CD4-positive, alpha-beta T cell treated with Interleukin-2 at 100 ng/mL for 4 hours (primary cell): ENCODE results near the gene KIF26B.
"Not testable (repeated sequence)": the region's sequence is repeated elsewhere in the genome, so short reads cannot be mapped to it uniquely, and the experiment has no call there.

ENCODE experiments used
- DNase-seq: peaks from one replicate; pipeline ENCODE4 v3.0.0-alpha.2; 2020; ENCODE audit warnings: low spot score

Gene KIF26B

DNA sequence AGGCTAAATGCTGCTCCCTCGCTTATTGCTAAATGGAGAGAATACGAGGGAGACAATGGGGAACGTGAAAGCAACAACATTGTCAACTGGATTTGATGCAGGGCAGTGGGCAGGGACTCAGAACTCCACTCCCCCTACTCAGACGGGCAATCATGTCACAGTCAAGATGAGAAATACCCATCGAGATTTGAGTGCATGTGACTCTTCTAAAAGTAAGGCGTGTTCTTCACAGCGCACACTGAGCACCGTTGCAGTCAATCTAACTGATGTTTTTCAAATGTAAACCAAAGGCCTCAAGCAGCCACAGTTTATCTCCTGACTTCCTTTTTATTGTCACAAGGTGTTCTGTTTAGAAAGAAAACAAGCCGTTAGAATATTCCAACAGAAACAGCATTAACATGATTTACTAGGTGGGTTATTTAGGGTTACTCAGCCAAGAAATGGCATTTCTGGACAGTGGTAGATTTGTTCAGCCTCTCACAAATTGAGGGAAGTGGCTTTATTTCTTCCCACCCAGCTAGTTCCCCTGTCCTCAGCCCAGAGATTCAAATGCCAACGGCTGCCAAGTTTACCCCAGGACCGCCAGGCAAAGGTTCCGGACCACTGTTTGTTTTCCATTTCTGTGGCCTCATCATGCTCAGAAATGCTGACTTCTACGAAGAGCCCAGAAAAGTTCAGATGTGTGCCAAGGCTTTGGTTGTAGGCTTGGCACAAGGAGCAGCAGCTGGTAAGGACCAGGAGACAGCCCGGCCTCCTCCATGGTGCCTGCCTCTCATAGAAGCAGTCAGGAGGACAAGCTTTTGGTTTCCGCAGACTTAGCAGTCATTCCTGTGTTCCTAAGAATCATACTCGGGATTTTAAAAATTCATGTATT, 171.4 kb downstream of the KIF26B start:
- DNase-seq: no peak

DNA sequence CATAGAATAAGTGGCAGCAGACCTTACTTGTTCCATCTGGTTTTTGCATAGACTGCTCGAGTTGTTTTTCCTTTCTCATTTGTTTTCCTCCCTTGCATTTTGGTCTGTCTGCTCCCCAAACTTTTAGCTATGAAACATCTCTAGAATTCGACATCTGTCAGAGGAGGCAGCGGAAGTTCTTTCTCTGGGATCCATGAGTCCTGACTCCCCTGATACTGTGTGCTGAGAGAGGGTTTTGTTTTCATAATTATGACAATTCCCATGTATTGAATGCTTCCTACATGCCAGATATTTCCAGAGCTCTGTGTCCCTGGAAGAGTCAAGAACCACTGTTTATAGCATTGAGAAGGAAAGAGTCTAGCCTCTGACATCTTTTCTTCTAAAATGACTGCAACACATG, 172.6 kb downstream of the KIF26B start:
- no peak for DNase-seq

DNA sequence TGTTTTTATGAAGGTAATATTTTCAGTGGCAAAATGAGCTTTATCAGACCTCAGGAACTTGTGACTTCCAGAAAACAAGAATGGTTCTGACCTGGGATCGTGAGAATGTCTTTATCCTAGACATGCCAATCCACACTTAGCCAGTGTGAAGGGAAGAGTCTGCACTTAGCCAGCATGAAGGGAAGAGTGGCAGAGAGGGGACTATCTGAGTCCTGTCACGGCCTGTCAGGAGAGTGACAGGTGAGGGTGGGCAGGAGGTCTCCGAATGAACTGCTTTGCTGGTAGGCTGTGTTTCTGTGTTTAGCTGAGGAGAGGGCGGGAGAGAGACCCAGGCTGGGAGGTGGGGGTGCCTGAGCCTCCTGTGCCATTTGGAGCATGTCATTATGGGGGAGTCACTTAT, 173.1 kb downstream of the KIF26B start:
- DNase-seq: no peak

DNA sequence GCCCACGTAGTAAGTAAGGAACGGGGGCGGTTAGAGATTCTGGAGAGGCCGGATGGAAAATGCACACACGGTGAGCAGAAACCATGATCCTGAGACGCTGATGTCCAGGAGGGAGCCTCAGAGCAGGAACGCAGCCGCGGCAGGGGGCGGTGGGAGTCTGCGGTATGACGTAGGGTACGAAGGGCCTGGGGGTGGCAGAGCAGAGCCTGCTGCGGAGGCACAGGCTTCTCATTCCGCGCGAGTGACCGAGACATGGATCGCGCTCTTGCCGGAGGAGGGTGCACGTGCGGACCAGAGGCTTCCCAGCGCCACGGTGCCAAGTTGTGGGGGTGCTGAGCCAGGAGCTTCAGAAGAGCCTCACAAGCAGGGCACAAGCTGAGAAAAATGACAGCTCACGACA, 176.2 kb downstream of the KIF26B start:
- no peak for DNase-seq

DNA sequence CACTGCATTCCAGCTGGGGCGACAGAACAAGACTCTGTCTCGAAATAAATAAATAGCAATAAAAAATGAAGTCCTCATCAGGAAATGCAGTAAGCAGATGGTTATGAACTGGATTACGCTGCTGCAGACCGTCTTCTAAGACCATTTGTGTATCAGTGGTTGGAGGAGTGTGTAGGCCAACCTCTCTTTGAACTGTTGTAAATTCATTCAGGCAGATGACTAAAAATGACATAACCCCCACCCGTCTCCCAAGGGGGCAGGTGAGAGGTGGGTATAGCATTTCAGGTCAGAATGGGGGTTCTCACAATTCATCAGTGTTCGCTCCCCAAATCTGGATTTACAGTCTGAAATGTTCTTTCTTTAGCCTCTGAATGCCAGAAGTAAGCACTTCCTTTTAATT, 177.3 kb downstream of the KIF26B start:
- DNase-seq: no peak

DNA sequence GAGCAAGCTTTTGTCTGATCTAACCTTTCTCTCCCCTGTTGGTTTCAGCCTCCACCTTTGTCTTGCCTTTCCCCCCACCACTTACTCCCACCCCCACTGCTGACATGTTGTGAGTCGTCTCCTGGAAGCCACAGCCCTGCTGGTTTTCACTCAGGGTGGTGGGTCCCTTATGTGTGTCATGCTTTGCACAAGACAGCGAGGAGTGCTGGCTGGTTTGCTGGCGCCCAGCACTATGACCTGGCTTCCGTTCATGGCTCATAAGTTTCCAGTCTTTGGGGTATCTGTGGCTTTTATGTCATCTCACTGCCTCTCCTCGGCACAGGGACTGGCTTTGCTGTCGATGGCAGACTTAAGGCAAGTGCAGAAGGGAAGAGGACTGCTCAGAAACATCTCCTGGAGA, 177.7 kb downstream of the KIF26B start:
- no peak for DNase-seq

DNA sequence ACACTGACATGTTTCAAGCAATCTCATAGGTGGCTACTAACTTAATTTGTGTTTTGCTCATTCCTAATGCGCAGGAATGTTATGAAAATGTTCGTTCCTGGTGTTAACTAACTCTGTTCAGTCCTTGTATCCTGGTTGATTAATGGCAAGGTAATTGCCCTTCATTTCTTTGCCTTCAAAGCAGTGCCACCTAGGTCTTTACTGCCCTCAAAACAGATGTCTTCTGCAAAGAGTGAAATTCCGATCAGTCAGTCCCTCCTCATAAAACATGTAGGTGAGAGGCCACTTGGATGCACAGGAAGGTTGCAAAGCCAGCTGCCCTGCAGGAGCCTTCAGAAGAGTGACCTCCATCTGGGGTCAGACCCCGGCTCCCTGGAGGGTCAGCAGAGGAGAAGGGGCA, 179.4 kb downstream of the KIF26B start:
- no peak for DNase-seq

DNA sequence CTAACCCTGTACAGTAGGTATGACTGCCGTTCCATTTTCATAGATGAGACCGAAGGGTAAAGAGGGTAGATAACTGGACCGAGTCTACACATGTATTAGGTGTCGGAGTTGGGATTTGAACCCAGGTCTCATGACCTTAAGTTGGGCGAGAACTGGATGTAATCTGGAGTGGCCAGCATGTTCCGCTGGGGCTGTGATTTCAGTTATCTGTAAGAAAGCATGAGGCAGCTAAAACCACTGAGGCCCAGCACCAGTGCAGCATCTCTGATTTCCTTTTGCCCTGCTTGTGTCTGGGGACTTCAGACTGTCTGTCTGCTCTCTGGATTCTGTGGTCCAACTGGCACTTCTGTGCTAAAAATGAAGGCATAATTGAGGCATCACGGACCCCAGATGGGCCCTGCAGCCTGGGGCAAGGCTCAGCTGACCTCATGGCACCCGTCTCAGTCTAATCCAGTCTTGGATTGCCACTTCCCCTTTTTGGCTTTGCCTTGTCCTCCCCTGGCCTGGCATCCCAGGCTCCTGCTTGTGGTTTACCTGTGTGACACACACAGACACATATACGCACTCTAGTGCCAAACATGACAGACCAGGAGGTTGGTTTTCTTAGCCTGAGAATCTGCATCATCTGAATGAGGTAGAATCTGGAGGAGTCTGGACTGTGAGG, 180.2 kb downstream of the KIF26B start:
- DNase-seq: no peak

DNA sequence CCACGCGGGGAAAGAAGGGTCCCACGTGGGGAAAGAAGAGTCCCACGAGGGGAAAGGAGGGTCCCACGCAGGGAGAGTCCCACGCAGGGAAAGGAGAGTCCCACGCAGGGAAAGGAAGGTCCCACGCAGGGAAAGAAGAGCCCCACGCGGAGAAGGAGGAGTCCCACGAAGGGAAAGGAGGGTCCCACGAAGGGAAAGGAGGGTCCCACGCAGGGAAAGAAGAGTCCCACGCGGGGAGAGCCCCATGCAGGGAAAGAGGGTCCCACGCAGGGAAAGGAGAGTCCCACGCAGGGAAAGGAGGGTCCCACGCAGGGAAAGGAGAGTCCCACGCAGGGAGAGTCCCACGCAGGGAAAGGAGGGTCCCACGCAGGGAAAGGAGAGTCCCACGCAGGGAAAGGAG, 180.9 kb downstream of the KIF26B start:
- DNase-seq: not testable (repeated sequence)

DNA sequence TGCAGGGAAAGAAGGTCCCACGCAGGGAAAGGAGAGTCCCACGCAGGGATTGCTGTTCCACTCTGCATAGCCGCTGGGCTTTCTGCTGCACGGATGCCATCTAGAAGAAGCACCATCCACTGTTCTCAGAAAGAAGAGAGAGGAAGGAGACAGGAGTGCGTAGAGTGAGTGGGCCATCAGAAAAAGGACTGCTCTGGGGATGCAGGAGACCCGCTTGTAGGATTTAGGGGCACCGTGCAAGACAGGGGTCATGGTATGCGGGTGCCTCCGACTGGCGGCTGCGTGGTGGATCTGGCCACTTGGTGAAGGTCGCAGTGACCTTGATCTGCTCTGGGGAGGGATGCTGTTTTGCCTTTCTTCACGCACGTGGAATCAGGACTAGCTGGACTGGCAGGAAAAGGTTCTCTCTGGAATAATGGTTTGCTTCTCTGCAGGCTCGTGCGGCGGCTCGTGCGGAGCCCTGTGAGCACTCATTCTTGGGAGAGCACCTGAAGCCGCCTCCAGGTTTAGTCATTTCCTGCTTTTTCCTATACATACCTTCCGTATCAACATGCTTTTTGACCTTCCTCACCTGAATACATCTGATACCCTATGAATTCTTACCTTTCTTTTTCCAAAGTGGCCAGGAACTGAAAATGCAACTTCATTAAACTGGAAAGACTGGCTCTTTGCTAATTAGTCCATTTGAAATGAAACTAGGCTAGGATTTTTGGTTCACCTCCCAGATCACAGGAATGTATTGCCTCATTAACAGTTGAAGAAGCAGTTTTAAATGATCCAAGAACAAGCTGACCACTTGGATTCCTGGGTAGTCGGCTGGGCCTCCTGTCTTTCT, 181.6 kb downstream of the KIF26B start:
- DNase-seq: no peak

DNA sequence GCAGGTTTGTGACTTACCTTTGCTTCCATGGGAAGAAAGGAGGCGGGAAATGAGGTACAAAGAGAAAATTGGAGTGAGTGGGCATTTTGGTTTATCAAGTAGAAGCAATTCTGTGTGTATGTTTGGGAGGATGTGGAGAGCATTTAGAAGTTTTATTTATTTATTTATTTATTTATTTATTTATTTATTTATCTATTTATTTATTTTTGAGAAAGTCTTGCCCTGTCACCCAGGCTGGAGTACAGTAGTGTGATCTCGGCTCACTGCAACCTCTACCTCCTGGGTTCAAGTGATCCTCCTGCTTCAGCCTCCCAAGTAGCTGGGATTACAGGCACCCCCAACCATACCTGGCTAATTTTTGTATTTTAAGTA, 182.2 kb downstream of the KIF26B start:
- DNase-seq: not testable (repeated sequence)

DNA sequence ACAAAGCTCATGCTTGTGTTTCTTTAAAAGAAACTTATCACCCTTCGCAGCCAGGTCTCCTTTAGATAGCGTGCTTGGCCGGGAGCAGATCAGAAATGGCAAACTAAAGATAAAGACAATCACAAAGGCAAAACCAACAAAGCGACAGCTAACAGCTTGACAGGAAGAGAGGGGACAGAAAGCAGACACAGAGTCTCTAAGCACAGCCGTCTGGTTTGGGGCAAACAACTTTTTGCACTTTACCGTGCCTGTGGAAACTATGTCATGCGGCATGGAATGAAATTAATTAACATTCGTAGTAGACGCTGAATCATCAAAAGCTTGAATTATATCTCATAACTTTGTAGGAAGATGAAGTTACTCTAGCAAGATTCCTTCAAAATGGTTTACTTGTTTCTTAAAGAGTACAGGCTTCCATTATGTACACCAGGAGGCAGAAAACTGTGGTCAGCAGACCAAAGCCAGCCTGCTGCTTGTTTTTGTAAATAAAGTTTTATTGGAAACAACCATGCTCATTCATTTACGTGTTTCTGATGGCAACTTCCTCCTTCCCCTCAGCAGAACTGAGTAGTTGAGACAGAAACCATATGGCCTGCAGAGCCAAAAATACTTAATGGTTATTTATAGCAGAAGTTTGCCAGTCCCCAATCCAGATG, 183.2 kb downstream of the KIF26B start:
- no peak for DNase-seq

DNA sequence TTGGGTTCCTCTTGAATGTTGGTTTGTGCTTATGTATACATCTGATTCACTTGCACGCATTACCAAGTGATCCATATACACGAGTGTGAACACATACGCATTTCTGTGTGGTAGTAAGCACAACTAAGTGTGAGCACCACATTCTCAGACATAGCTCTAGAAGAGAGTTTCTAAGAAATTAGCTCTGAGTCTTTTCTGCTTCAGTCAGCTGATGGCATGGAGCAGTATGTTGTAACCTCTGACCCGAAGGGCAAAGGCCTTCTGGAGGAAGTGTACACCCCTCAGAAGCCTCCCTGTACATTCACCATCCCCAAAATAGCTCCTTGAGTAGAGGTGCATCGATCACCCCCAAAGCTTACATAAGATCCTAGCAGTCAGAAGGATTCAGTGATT, 183.7 kb downstream of the KIF26B start:
- DNase-seq: no peak

DNA sequence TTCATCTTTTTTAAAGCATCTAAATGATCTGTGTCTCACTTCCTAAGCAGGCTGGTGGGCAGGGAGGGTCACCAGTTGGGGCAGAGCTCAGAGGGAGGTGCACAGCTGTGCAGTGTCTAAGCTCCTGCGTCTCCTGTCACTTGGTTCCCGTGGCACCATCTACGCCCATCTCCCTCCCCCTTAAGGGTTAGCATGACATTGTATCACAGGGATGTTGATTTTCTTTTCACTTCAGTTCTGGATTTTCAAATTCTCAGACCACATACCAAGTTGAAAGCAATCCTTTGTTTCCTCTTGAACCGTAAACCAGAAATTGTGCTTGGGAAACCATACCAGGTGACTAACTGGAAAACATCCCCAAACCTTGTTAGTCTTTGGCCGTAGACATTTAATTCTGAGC, 187.0 kb downstream of the KIF26B start:
- no peak for DNase-seq

DNA sequence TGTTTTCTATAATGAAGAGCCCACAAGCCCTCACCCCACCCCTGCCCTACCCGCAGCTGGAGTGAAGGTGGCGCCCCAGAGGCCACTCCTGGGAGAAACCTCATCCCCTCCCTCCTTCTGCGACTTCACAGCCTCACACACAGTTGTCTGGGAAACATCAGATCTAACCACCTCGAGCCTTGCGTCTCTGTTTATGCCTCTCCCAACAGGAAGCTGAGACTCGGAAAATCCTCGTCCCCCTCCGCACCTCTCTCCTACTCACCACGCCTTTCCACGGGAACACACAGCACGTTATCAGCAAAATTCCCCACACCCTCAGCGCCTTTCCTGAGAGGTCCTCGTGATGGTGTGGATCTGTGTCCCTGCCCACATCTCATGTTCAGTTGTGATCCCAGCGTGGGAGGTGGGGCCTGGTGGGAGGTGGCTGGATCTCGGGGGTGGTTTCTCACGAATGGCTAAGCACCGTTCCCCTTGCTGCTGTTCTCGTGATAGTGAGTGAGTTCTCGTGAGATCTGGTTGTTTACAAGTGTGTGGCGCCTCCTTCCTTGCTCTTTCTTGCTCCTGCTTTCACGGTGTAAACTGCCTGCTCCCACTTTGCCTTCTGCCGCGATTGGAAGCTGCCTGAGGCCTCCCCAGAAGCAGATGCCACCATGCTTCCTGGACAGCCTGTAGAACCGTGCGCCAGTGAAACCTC, 190.6 kb downstream of the KIF26B start:
- DNase-seq: no peak

DNA sequence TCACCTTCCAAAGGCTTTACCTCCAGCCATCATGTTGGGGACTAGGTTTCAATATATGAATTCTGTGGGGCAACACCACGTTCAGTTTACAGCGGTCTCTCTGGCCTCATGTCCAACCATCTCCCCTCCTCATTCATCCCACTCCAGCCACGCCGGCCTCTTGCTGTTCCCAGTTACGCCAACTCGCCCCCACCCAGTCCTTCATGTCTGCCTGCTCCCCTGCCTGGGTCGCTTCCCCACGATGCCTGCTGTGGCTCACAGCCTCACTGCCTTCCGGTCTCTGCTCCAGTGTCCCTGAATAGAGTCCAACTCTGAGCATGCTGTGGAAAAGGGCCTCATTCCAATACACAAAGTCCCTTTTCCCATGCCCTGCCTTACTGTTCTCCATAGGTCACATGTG, 193.8 kb downstream of the KIF26B start:
- DNase-seq: no peak

DNA sequence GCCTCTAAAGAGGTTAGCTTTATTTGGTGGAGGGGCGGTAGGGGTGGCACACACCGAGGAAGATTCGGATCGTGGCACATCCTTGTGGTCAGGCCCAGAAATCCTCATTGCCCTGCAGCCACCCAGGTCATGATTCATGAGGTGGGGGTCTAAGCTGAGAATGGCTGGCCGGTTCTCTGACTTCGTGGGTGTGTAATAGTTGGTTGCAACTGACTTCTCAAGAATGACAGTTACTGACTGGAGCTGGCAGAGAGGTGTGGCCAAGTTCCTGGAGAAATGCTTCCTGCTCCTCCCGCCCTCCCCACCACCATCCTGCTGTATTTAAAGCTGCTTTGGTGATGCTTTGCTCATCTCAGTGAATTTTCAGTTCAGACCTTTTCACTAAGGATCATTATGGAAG, 198.6 kb downstream of the KIF26B start:
- no peak for DNase-seq

DNA sequence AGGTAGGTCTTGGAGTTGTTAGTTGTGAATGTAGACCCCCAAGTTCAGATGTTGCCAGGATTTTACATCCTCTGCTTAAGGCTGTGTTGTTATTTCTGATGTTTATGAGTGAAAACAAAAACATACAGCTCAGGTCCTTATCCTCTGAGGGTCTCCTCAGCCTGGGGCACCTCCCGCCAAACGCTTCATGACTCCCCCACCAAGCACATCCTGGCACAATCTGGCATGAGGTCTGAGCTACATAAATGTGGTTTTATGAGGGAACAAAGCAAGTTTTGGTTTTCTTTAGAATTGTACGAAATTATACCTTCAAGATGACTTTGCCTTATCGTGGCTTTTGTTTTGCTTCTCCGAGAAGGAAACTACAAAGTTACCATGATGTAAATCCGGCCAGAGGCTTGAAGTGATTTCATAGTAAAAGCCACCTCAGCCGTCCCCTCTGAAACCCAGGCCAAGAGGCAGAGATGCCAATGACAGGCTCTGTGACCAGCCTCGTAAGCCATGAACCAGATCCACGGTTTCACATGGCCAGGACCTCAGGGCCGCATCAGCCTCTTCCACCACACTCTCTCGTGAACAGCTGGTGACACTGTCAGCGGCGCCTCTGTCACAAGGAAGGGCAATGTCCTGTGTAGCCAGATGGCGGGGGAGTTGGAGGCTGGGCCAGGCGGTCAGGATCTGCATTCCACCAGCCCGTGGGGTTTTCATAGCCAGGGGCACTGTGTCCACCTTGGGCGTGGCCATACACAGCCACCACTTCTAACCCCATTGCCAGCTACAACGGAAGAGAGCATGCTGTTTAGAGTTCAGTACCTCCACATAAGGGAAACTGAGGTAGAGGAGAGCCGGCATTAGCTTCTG, 199.4 kb downstream of the KIF26B start:
- DNase-seq: no peak

DNA sequence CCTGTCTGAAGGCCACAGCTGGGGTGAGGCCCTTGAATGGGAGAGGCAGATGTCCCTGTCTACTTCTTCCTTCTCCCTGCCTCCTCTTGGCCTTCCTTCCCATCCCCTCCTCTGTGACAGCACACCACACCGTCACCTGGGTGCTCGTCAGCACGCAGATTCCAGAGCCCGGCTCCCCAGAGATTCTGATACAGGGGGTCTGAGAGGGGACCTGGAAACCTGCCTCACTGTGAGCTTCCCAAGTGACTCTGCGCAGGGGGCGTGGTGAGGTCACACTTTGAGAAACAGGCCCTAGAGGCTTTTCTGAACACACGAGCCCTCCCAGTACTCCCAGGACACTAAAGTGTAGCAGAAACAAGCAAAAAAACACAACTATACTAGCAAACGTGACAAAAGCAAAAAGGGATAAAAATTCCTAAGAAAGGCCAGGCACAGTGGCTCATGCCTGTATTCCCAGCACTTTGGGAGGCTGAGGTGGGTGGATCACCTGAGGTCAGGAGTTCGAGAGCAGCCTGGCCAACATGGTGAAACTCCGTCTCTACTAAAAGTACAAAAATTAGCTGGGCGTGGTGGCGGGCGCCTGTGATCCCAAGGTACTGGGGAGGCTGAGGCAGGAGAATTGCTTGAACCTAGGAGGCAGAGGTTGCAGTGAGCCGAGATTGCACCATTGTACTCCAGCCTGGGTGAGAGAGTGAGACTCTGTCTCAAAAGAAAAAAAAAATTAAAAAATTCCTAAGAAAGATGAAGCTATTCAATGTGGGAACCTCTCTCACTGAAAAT, 201.3 kb downstream of the KIF26B start:
- not testable (repeated sequence) for DNase-seq
